Ectodermal cell (in vitro differentiated cells): ENCODE measurements around the gene C1orf52.

Experiments used
- H3K27ac ChIP-seq: 2 replicates; pipeline ENCODE4 v1.7.0; 2013; ENCODE audit warnings: mild to moderate bottlenecking, low read depth, low read length; ENCODE audit not compliant: insufficient read depth, poor library complexity, severe bottlenecking
- H3K27me3 ChIP-seq: 2 replicates; pipeline ENCODE4 v1.7.0; 2013; ENCODE audit warnings: mild to moderate bottlenecking, low read length; ENCODE audit not compliant: insufficient read depth, control insufficient read depth, poor library complexity, severe bottlenecking
- H3K36me3 ChIP-seq: one replicate; pipeline ENCODE4 v1.7.0; 2013; ENCODE audit warnings: low read length; ENCODE audit not compliant: control insufficient read depth, insufficient read depth
- H3K4me1 ChIP-seq: one replicate; pipeline ENCODE4 v1.7.0; 2013; ENCODE audit warnings: low read length; ENCODE audit not compliant: control insufficient read depth, insufficient read depth
- H3K4me3 ChIP-seq: 2 replicates; pipeline ENCODE4 v1.7.0; 2013; ENCODE audit warnings: low read depth, low read length, control low read depth; ENCODE audit not compliant: insufficient read depth
- H3K9me3 ChIP-seq: 2 replicates; pipeline ENCODE4 v1.7.0; 2013; ENCODE audit warnings: mild to moderate bottlenecking, low read length, moderate library complexity; ENCODE audit not compliant: control insufficient read depth
- WGBS, 2 experiments: methylation state at CpG; one replicate each; pipeline ENCODE4 v1.1.7; 2013; ENCODE audit warnings: missing lambda C conversion rate in 2 of 2; 5-methylcytosine and 5-hydroxymethylcytosine counted together

C1orf52 gene

DNA sequence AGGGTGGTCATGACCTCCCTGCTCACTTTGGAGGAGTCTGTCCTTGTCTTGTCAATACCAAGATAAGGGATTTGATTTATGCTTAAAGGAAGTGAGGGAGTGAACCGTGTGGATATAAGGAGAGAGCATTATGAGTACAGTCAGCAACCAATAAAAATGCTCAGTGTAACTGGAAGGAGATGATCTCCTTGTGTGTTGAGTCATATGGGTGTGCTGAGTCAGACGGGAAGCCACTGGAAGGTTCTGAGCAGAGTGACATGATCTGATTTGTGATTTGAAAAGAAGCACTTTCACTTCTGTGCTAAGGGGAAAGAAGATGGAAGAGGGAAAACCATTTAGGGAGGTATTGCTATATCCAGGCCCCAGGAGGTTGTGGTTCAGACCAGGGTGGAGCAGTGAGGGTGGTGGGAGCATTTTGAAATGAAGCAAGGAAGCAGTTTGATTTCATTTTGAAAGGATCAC lies 19.4 kb upstream of the C1orf52 start:
- 86 to 91% methylated on average over 2 of the region's 2 CpGs for WGBS, 2 experiments
- no peak overlapping the region for H3K27ac ChIP-seq
- H3K9me3 ChIP-seq = no peaks in the 10 kb centered on the region
- no peaks in the 10 kb centered on the region for H3K27me3 ChIP-seq
- H3K4me3 ChIP-seq = no peak overlapping the region
- H3K4me1 ChIP-seq = peaks cover 9% of the 10 kb centered on the region
- H3K36me3 ChIP-seq = no peaks in the 10 kb centered on the region

DNA sequence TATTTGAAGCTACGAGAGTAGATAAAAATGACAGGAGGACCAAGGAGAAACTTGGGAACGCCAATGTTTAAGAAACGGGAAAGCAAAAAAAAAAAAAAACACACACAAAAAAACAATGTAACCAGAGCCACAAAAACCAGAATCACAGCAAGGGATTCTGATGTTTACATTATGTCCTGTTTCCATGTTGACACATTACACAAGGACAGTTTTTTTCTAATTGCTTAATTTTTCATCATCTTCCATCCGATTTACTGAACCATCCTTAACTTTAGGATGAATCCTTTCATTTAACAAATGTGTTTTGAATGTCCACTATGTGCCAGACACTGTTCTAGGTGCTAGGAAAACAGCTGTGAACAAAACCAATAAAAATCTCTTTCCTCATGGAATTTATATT lies 18.3 kb upstream of the C1orf52 start:
- H3K27ac ChIP-seq = no peak overlapping the region
- H3K4me3 ChIP-seq = no peak overlapping the region
- peaks cover 9% of the 10 kb centered on the region for H3K4me1 ChIP-seq
- no peaks in the 10 kb centered on the region for H3K36me3 ChIP-seq
- no peaks in the 10 kb centered on the region for H3K27me3 ChIP-seq
- WGBS, 2 experiments = 94 to 100% methylated on average over 4 of the region's 4 CpGs
- no peaks in the 10 kb centered on the region for H3K9me3 ChIP-seq

DNA sequence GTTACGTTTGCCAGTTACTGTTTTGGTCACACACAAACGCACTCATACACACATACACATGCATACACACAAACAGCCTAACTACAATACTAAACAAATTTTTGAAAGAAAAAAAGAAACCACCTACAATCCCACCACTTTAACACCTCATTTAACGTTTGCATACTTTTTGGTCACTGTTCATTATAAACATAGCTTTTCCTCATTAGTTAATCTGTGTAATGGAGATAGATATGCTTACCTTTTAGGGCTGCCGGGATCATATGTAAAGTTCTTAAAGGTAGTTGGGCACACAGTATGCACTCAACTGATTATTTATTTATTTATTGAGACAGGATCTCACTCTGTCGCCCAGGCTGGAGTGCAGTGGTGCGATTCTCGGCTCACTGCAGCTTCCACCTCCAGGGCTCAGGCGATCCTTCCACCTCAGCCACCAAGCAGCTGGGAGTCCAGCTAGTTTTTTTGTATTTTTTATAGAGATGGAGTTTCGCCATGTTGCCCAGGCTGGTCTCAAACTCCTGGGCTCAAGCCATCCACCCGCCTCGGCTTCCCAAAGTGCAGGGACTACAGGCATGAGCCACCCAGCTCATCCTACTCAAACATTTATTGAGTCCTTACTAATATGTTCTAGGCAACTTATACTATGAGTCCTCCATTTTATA lies 17.6 kb upstream of the C1orf52 start:
- WGBS, 2 experiments = 68 to 74% methylated on average over 9 to 10 of the region's 11 CpGs
- Histone ChIP-seq H3K27ac (no peak overlapping the region), H3K9me3 (no peaks in the 10 kb centered on the region), H3K4me3 (peak overlapping the region; percentile 73), H3K27me3 (no peaks in the 10 kb centered on the region), H3K36me3 (no peaks in the 10 kb centered on the region), H3K4me1 (peaks cover 9% of the 10 kb centered on the region)

DNA sequence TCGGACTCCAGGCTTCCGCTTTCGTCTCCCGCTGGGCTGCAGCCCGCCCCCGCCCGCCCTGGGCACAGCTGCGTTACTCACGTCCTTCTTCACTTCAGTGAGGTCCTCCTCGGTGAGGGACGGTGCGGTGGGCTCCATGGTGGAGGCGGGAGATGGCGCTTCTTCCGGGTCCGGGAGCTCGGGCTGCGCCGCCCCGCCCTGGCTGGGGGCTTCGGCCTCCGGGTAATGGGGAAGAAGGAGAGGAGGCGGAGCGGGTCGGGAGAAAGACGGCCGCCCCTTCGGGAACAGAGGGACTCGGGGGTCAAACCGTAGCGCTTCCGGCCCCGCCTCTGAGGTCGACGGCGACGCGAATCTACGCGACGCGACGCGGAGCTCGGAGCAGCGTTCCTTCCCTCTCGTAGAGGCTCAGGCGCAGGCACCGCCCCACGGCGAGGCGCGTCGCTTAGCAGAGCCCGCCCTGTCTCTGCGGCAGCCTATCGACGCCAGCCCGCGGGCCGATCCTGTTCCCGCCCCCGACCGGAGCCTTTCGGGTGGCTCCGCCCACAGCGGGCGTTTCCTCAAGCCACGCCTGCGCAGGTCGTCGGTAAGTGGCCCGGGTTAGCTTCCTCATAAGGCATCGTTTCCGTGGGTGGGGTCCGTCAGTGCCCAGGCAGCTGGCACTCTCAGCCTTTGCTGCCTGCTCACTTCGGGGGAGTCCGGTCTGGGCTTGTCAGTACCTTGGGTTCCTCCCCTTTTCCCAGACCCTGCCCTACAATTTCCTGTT lies 16.9 kb upstream of the C1orf52 start, which contains the start of gene BCL10:
Gene BCL10, minus strand, starts transcription at position 418 of the 763 bp plus-strand sequence. Its CDS starts 280 bp downstream, at position 138.
- Histone ChIP-seq H3K4me3 (peak within 1 kb of the TSS; percentile 73), H3K9me3 (no peaks in the 10 kb centered on the region), H3K4me1 (peaks cover 9% of the 10 kb centered on the region), H3K27ac (peak within 1 kb of the TSS; percentile 86), H3K36me3 (no peaks in the 10 kb centered on the region), H3K27me3 (no peaks in the 10 kb centered on the region)
- 0% methylated on average over 78 of the region's 78 CpGs for WGBS, 2 experiments

DNA sequence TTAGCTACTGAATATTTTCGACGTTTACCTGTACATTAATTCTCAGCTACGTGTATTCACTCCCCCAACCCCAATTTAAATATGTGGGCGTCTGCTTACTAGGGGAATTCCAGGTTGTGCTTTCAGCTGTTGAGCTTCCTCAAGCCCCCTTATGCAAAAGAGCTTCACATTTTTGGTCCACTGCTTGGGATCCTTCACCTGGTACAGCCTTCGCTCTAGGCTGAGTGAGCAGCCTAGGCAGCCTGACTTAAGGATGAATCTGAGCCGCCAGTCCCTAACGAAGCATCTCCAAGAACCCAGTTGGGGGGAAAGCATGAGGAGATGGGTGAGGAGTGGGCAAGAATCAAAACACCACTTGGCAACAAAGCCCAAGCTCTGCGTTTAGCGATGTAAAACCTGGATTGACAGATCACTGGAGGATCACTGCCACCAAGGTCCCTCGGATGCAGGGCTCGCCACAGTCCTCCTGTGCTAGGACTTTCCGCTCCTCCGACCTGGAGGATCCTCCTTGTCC lies 16.3 kb upstream of the C1orf52 start:
- Histone ChIP-seq H3K27me3 (no peaks in the 10 kb centered on the region), H3K9me3 (no peaks in the 10 kb centered on the region), H3K4me3 (peak overlapping the region; percentile 73), H3K27ac (peak overlapping the region; percentile 86), H3K36me3 (no peaks in the 10 kb centered on the region), H3K4me1 (peaks cover 9% of the 10 kb centered on the region)
- WGBS, 2 experiments = 2% methylated on average over 13 of the region's 13 CpGs

DNA sequence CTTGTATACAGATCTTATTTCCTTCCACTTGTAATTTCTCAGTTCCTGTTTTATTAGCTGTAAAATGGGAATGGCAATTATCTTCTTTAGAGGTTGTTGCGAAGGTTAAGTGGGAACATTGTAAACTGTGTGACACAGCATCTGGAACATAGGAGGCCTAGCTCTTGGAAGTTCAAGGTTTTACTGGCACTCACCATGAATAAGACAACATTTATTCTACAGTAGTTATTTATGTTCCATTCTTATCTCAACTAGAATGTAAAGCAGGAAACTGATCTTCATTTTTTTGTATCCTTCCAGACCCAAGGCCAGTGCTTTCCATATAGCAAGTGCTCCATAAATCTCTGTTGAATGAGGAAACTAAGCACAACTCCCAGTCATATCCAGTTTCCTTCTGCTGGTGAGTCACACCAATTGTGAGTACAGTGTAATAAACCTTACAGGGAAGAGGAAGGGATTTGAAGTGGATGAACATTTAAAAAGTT lies 15.5 kb upstream of the C1orf52 start:
- Histone ChIP-seq H3K4me3 (peak overlapping the region; percentile 73), H3K36me3 (no peaks in the 10 kb centered on the region), H3K9me3 (no peaks in the 10 kb centered on the region), H3K4me1 (peaks cover 9% of the 10 kb centered on the region), H3K27ac (no peak overlapping the region), H3K27me3 (no peaks in the 10 kb centered on the region)
- WGBS, 2 experiments = 86 to 92% methylated on average over 1 of the region's 1 CpG

DNA sequence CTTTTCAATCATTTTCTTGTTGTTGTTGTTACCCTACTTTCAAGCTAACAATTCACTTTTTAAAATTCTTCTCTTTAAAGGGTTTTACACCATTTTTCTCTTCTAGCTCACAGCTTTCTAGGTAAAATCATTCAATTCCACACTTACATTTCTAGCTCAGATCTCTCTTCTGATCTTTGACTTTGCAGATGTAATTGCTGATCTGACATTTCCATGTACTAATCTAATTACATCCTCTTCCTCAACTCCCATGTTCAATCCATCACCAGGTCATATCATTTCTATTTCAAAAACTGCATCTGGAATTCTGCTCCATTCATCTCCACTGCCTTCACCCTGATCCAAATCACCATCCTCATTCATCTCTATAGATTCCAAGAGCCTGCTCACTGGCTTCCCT lies 13.9 kb upstream of the C1orf52 start:
- Histone ChIP-seq H3K9me3 (no peaks in the 10 kb centered on the region), H3K36me3 (no peaks in the 10 kb centered on the region), H3K27ac (no peak overlapping the region), H3K4me3 (no peak overlapping the region), H3K4me1 (peaks cover 9% of the 10 kb centered on the region), H3K27me3 (no peaks in the 10 kb centered on the region)

DNA sequence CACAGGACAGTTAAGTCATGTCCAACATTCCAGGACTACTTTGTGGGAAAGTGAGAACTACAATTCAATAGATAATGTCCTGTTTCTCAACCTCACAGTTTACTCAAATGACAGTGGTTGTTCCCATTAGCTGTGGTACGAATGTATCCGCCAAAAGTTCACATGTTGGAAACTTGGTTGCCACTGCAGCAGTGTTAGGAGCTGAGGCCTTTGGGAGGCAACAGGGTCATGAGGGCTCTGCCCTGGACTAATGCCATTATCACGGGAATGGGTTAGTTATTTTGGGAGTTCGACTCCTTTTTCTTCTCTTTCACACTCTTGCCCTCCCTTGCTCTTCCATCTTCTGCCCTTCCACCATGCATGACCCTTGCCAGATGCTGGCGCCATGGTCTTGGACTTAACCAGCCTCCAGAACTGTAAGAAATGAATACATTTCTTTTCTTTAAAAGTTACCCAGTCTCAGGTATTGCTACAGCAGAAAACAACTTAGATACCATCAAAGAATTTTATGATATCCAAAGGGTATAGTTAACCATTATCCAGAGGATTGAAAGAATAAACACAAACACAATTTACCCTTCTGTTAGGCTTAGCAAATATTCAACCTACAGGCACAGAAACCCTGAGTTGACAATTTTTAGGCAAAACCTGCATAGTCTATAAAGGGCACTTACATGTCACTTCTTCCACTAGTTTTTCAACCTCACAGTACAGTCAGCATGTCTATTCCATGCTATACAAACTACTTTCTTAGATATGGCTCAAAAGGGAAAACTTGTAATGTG lies 9.5 kb upstream of the C1orf52 start:
- Histone ChIP-seq H3K27me3 (no peaks in the 10 kb centered on the region), H3K4me3 (no peak overlapping the region), H3K9me3 (no peaks in the 10 kb centered on the region), H3K27ac (no peak overlapping the region), H3K36me3 (peaks cover 9% of the 10 kb centered on the region), H3K4me1 (no peaks in the 10 kb centered on the region)
- 96 to 97% methylated on average over 5 of the region's 5 CpGs for WGBS, 2 experiments

DNA sequence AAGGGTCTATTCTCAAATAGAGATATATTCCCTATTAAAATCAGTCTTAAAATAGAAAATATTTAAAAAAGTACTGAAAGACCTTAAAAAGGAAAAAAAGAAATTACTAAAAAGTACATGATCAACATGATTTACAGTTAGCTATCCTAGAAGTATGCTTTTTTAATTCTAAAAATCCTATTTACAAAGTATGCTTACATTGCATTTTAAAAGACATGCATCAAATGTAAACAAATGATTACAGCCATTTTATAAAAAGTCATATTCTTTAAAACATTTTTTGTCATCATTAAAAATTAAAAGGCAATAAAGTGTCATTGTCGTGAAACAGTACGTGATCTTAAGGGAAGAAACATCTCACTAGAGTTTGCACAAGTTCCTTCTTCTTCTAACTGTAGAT lies 7.9 kb upstream of the C1orf52 start:
- no peak overlapping the region for H3K27ac ChIP-seq
- WGBS, 2 experiments = 98 to 100% methylated on average over 2 of the region's 2 CpGs
- H3K36me3 ChIP-seq = peaks cover 10% of the 10 kb centered on the region

DNA sequence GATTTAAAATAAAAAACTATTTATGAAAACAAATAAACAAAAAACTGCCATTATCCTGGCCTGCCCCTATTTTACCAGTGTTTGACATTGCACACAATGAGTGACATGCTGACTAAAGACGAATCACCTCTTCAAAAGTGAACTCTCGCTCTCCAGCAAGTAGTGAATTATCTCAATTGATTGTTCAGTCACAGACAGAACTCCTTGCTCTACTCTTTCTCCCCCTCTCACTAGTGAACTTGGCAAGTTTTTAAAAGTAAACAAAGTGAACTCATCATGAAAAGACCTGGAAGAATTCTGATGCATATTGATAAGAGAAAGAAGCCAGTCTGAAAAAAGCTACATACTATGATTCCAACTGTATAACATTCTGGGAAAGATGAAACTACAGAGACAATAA lies 4.7 kb upstream of the C1orf52 start:
- Histone ChIP-seq H3K9me3 (no peaks in the 10 kb centered on the region), H3K4me1 (no peaks in the 10 kb centered on the region), H3K27ac (no peak overlapping the region), H3K4me3 (no peak overlapping the region), H3K27me3 (no peaks in the 10 kb centered on the region), H3K36me3 (peaks cover 10% of the 10 kb centered on the region)
- WGBS, 2 experiments = 91 to 95% methylated on average over 2 of the region's 2 CpGs

More for the DNA sequence above, 7.9 kb upstream of the C1orf52 start:
- Histone ChIP-seq H3K4me1 (no peaks in the 10 kb centered on the region), H3K4me3 (no peak overlapping the region), H3K27me3 (no peaks in the 10 kb centered on the region), H3K9me3 (no peaks in the 10 kb centered on the region)
